Kasumi-1 (cell line): ENCODE data around the gene TNFRSF4.
A peak's percentile ranks its signal among the peaks of the same experiment; 100 is the strongest.
"Not testable (repeated sequence)": the region's sequence is repeated elsewhere in the genome, so short reads cannot be mapped to it uniquely, and the experiment has no call there.

Experiments
- DNase-seq, 2 experiments: peaks; one replicate each; lab custom pipeline; 2025; lab: John Stamatoyannopoulos, UW

Gene TNFRSF4

DNA sequence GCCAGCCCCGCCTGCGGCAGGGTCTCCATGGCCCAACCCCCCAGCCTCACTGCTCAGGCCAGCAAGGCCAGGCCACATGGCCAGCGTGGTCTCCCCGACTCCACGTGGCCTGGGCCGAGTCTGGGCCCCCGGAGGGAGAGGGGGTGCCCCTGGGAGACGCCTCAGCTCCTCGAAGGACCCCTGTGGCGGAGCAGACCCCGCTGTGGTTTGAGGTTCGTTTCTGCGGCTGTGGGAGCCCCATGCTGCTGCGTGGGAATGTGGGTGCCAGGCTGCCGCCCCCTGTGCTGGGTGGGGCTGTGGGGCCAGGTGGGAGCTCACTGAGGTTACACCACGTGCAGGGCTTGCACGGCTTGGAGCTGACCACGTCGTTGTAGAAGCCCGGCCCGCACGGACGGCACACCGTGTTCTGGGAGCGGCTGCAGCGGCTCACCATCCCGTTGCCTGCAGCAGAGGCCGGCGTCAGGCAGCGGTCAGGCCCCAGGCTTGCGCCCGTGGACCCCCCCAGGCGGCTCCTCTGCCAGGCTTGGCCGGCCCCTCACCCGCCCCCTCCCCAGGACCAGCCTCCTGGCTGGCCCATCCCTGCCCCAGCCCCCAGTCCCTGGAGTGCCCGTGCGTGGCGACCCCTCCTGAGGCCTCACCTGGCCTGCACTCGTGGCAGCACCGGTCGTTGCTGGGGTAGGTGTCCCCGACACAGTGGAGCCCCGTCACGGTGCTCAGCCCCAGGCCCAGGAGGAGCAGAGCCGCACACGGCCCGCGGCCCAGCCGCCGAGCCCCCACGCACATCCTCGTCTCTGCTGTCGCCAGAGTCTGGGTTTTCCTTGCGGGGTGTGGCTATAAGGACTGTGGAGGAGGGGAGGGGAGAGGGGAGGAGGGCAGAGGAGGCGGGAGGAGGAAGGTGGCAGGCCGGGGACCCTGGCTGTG lies at the start of gene TNFRSF4:
TSS of gene TNFRSF4 (minus strand) at position 809 of the 921 bp plus-strand sequence. CDS start at position 783, 26 bp downstream.
- DNase-seq: no peak

DNA sequence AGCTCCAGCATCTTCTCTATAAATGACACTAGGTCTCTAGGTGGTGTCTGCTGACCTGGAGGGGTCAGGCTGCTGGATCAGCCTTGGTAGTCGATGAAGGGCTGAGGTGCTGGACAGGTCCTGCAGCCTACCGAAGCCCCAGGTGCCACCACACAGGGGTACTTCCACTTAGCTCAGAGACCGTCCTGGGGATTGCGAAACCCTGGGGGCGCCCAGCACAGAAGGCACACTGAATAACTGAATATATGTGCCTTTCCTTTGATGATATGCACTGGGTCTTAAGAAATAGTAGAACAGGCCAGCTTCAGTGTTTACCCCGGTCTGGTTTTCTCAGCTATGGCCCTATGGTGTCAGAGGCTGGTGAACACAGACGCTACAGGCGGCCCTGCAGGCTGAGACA lies 48.8 kb upstream of the TNFRSF4 start:
- no peak for DNase-seq

DNA sequence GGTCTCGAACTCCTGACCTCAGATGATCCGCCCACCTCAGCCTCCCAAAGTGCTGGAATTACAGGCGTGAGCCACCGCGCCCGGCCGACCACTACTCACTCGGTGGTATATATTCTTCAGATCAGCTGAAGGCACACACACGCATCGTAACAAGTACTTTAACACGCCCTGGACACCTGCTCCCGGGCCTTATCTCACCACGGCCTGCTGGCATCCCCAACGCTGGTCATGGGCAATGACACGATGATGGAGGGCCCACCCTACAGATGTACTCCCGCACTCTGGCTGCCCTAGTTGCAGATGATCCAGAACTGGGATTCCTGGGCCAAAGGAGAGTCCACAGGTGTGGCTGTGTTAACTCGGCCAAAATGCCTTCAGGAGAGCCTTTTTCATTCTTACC lies 48.1 kb upstream of the TNFRSF4 start:
- DNase-seq: no peak

DNA sequence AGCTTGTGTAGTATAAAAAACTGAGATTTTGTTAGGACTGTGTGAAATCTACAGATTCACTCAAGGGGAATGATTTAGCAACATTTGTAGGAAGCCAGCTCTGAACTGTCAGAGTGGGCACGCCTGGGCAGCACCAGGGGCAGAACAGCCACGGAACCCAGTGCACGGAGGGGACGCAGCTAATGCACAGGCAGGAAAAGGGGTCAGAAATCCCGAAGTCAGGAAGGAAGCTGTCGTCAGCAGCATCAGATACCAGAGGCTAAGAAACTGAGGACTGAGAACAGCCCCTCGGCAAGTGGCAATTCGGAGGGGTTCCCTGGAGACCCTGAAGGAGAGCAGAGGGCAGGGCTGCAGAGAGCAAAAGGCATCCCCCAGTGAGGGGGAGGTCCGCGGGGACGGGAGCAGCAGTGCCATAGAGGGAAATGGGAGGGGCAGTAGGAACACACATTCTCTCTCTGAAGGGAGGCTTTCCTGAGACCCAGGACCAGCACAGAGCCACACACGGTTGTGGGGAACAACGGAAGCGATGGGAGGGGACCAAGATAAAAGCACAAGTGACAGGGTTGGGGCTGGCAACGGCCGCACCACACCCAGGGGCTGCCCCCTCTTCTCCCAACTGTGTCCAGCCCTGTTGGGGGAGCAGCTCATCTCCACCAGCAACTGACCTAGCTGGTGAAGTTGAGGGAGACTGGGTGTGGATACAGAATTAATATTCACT lies 47.0 kb upstream of the TNFRSF4 start:
- peak; percentile 85 to 86 for DNase-seq

DNA sequence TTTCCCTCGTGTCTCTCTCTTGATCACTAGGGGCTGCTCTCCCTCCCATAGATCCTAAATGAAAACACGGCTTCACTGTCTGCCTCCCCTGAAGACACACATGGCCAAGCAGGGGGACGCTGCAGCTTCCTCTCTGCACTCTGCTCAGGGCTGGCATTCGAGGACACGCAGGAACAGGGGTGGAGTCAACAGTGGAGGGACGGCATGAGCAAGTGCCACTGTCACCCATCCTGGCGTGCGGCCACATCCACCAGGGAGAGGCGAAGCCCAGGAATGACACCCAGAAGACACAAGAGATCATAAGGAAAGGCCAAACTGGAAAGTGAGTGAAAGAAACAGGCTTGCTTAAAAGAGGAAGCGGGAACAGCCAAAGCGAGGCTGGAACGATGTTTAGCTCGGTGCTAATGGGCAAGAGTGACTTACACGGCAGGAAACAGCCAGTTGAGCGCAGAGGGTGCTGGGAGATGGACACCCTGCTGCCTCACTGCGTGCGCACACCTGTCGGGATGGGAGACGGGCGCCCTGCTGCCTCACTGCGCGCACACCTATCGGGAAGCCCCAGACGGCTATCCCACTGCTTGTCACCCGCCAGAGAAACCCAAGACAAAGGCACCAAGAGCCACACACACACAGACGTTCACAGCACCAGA lies 46.1 kb upstream of the TNFRSF4 start:
- peak; percentile 79 to 81 for DNase-seq

DNA sequence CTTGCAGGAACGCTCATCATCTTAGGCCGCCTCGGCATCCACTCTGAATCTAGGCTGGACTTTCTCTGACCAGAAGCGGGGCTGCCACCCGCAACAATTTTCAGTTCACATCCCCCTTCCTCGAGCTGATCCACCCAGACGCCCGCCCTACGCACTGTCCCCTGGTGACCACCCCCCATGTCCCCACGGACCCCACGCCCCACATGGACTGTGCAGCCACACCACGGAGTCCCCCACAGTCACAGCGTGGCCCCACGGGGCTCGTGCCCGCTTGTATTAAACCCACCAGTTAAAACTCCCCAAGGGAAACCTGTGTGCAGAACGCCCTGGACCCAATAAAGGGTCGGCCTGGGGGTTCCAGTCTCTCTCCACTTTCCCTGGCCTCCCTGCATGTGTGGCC lies 45.6 kb upstream of the TNFRSF4 start:
- DNase-seq: no peak

DNA sequence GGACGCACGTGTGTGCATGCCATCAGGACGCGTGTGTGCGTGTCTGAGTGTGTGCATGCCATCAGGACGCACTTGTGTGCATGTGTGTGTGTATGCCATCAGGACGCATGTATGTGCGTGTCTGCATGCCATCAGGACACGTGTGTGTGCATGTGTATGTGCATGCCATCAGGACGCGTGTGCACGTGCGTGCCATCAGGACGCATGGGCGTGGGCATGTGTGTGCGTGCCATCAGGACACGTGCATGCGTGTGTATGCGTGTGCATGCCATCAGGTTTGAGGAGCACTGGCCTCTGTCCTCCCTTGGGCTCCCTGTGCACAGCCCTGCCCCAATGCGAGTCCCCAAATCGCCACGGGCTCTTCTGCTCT lies 45.2 kb upstream of the TNFRSF4 start:
- DNase-seq: no peak

DNA sequence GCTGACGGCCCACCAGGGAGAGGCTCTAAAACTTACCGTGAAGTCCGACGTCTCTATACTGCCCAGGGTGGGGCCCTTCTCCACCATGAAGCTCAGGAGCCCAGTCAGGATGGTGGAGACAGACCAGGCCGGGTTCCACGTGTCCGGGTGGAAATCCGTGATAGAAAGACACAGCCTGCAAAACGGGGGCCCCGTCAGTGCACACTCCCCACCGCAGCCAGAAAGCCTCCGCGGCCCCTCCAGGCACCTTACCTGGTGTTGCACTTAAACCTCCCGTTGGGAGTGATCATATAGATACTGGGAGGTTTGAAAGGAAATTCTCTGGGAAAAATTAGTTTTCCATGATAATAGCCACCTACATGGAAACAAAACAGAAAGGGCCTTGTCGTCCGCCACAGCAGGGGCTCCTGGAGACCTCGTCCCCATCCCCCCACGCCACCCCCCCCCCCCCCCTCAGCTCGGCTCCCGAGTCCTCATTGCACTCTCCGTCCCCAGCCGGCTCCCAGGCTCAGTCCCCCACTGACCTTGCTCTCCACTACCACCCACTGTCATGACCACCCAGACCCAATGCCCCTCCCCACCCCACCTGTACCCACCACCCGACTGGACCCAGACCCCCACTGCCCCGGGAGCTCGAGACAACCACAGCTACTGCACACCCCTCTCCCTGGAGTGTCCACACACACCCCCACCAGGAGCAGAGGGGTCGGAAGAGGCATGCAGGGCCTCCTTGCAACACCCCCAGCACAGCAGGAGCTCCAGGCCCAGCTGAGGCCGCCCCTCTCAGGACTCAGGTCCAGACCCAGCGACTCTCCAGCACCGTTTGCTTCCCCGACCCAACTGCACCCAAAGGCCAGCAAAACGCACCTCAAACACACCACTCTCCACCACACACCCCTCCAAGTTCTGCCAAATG lies 43.3 kb upstream of the TNFRSF4 start:
- no peak for DNase-seq

DNA sequence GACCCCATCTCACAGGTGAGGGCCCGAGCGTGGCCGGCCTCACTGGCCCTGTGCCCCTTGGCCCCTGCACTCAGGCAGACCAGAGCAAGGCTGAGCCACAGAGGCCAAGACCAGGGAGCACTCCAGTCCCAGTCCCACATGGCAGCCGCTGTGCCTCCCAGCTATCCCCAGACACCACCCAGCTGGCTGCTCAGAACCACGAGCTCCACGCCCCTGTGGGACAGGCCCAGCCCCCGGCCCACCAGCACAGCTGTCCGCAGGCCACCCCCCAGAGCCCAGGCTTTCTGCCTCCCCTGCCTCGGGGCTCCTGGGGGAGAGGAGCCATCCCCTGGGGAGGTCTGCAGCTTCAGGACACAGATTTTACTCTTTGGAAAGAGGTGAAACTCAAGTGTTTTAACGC lies 41.7 kb upstream of the TNFRSF4 start:
- DNase-seq: no peak

DNA sequence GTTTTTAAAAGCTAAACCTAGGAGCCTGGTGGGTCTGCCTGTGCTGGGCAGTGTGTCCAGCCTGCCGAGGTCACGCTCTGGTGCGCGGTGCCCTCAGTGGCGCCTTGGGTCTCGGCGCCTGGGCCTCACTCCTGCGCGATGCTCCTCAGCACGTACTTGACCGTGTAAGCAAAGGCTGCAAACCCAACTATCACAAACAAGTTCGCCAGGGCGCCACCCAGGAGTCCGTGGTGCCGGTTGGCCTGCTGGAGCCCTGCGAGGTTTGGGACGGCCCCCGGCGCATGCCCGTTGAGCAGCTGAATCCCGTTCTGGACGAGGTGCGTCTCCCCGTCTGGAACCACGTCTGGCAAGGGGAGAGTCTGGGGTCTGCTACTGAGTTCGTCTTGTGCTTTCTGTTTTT lies 41.1 kb upstream of the TNFRSF4 start:
- DNase-seq: no peak

DNA sequence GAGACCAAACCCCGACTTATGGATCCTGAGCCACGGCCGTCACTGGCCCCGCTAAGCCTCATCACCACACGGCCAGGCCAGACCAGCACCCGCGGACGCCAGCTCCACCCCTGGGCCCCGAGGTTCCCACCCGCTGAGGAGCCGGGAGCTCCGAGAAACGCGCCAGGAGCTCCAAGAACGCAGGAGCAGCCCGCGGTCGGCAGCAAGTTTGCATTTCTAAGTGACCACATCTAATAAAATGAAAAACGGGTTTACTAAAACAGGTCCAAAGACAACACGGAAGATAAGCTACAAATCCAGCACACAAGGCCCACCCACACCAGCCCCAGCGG lies 40.7 kb upstream of the TNFRSF4 start:
- DNase-seq: no peak

DNA sequence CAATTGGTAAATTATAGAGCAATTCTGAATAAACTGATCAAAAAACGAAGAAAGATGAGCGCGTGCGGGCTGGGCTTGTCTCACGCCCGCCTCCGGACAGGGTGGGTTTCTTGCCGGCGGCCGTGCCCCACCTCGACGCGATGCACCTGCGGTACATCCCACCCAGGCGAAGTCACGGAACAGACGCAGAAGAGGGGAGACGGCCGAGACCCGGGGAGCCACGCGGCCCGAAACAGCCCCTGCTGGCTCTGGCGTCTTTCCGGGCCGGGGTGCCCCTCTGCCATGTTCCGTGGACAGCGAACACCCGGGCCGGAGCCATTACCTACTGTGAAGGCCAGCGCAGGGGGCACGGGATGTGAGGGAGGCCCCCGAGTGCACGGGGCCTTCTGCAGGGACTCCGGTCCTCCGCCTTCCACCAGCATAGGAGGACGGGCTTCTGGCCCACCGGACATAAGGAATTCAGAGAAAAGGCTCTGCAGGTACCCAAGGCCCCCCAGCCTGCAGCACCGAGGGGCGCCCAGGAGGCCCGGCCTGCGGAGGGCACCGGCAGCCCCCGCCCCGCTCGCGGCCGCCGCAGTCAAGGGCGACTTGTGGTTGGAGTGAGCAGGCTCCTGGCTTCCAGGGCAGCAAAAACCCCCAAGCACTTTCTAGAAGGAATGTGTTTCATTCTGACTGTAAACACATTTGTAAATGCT lies 40.2 kb upstream of the TNFRSF4 start:
- no peak for DNase-seq

DNA sequence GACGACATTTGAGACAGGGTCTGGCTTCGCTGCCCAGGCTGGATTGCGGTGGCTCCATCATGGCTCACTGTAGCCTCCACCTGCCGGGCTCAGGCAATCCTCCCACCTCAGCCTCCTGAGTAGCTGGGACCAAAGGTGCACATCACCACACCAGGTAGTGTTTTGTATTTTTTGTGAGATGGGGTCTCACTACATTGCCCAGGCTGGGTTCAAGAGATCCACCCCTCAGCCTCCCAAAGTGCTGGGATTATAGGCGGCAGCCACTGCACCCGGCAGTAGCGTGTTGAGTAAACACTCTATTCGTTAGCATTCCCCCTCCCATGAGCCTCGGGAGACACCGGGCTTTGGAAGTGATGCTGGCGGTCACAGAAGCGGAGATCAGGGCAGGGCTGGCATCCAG lies 39.4 kb upstream of the TNFRSF4 start:
- DNase-seq: no peak

DNA sequence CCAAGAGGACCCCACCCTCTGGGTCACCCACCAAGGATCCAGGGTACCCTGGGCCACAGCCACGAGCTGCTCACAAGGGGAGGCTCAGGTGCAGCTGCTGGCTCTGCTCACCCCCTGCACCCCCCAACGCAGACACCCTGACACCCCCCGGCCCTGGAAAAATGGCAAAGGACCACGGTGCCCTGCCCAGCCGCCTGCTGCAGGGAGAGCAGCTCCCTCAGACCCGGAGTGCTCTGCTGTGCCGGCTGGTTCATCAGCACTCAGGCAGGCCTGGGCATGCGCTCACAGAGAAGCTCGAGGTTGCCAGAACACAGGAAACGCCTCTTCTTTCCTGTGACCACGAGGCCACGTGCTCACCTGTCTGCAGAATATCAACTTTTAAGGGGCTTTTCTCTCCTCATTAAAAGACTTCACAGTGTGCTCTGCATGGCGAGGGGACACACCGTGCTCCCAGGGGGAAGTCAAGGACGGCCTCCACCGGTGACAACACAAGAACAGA lies 36.9 kb upstream of the TNFRSF4 start:
- DNase-seq: no peak

DNA sequence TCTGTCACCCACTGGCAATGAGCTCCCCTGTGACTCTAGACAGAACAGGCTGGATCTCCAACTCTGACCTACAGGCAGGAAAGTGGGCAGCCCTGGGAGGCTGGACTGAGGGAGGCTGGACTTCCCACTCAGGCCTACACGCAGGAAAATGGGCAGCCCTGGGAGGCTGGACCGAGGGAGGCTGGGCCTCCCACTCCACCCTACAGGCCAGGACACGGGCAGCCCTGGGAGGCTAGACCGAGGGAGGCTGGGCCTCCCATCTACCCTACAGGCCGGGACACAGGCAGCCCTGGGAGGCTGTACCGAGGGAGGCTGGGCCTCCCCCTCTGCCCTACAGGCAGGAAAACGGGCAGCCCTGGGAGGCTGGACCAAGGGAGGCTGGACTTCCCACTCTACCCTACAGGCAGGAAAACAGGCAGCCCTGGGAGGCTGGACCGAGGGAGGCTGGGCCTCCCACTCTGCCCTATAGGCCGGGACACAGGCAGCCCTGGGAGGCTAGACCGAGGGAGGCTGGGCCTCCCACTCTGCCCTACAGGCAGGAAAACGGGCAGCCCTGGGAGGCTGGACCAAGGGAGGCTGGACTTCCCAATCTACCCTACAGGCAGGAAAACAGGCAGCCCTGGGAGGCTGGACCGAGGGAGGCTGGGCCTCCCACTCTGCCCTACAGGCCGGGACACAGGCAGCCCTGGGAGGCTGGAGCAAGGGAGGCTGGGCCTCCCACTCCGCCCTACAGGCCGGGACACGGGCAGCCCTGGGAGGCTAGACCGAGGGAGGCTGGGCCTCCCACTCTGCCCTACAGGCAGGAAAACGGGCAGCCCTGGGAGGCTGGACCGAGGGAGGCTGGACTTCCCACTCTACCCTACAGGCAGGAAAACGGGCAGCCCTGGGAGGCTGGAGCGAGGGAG lies 34.3 kb upstream of the TNFRSF4 start:
- DNase-seq: not testable (repeated sequence)

DNA sequence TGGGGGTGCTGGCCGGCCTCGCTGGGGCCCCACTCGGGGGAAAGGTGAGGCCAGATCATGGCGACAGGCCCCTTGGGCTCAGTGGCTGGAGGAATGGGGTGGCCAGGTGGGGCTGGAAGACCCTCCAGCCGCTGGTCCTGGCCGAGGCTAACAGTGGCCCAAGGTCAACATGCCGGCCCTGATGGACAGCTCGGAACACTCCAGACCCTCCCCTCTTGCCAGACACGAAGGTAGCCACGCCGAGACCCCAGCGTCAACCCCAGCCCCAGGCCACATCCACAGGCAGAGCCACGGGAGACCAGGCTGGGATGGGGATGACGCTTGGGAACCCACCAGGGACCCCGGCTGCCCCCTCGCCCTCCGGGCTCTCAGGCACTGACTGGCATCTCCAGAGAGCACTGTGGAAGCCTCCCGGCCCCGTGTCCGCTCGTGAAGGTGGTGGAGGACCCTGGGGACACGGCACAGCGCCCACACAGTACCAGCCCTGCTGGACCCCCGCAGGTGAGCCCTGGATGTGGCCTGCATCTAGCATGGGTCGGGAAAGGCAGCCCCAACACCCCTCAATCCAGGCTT lies 33.5 kb upstream of the TNFRSF4 start:
- DNase-seq: no peak

DNA sequence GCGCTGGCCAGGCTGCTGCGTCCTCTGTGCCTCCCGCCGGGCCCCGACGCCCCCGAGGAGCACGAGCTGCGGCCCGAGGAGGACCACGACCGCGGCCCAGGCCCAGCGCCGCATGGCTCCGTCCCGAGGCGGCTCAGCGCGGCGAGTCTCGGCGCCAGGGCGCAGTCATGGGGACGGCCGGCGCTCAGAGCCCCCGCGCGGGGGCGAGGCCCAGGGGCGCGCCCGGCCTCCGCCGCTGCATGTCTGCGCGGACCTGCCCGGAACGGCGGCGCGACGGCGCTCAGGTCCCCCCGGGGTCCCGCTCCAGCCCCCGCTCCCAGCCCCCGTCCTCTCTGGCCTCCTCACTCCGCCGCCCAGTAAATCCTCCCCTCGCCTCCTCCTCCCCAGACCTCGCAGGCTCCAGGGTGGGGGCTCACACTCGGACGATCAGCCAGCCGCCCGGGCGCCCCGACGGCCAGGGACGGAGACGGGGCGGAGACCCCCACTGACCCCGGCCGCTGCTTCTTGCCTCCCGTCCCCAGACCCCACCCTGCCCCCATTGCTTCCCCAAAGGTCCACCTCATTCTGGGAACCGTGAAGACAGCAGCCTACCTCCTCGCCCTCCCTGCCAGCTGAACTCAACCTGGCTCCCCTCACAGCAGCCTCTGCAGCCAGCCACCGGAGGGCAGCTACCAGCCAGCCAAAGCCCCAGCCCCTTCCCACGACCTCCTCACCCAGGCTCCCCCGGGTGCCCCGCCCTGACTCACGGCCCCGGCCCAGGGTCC lies 32.8 kb upstream of the TNFRSF4 start, which contains the start of gene C1QTNF12:
TSS of gene C1QTNF12 (minus strand) at position 146 of the 764 bp plus-strand sequence. CDS start at position 114, 32 bp downstream.
- DNase-seq: no peak

DNA sequence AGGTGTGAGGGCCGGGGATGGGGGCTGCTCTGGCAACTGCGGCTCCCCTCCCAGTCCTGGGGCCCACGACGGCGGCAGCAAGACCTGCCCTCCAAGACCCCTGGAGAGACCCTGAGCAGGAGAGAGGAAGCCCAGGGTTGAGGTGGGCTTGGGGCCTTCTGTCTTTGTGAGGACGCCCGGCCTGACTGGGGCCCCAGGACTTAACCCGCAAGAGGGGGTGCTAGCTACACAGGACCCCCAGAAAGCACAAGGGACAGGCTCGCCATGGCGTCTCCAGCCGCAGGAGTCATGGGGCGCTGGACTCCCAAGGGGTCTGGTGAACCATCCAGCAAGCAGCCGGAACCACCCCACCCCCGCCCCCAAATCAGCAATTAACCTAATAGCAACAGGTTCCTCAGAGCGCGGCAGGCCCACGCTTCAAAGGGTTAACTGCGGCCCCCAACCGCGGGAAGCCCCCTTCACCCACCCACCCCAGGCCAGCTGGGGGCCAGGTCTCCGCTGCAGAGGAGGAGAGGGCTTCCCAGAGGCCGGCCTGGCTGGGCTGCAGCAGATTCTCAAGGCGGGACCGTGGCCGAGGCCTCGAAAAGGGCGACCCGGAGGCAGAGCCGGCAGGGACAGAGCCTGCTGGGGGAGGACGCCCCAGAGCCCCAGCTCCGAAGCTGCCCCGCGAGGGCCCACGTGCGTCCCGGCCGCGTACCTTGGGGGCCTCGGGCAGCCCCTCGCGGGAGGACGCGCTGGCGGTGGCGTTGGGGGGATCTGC lies 32.0 kb upstream of the TNFRSF4 start:
- no peak for DNase-seq
